ENCODE results near the gene VSIR.

- TF ChIP-seq EP300 (IDR thresholded peaks at IDR 0.05; ENCODE audit: low read depth), result no peak
- TF ChIP-seq POLR2AphosphoS5 (IDR thresholded peaks at IDR 0.05), result no peak
- TF ChIP-seq POLR2A (IDR thresholded peaks at IDR 0.05), result no peak
These were observed 23.6 kb upstream of the VSIR start for GRCh38 chr10:71796749-71797405.

Data from transverse colon (tissue), 3 donors.